Prostate gland (tissue), 2 donors: ENCODE data around the gene PTPN12. TPM values are rescaled to one million over a fixed set of nuclear protein-coding genes. Genes with fewer than 3 reads are reported as not detected.
A peak's percentile ranks its signal among the peaks of the same experiment; 100 is the strongest.
"Not testable (repeated sequence)": the region's sequence is repeated elsewhere in the genome, so short reads cannot be mapped to it uniquely, and the experiment has no call there.

Source experiments
- DNase-seq: peaks from one replicate; pipeline ENCODE4 v3.0.0-alpha.2; 2019; ENCODE audit warnings: low spot score
- H3K27ac ChIP-seq, 2 donors: fragments of 200-600 bp; sonication (generic); 2 replicates each; pipeline ENCODE4 v1.5.1; 2017 to 2019
- H3K27me3 ChIP-seq: fragments of 200-600 bp; sonication (generic); replicated peaks from 2 replicates; pipeline ENCODE4 v1.5.1; 2019; ENCODE audit not compliant: insufficient read depth
- H3K36me3 ChIP-seq, 2 donors: fragments of 200-600 bp; sonication (generic); 1 replicate in 1 of 2; 2 replicates in 1 of 2; pipeline versions ENCODE4 v1.5.1 to v1.8.1; 2017 to 2019
- H3K4me1 ChIP-seq: fragments of 200-600 bp; sonication (generic); replicated peaks from 2 replicates; pipeline ENCODE4 v1.5.1; 2019
- H3K4me3 ChIP-seq, 2 donors: fragments of 200-600 bp; sonication (generic); 2 replicates each; pipeline ENCODE4 v1.5.1; 2017 to 2019
- H3K9me3 ChIP-seq: fragments of 200-600 bp; sonication (generic); 2 replicates; pipeline ENCODE4 v1.5.1; 2017
- POLR2A ChIP-seq: fragments of 450-650 bp; IDR thresholded peaks from one replicate; pipeline ENCODE4 v1.6.1; 2016; ENCODE audit warnings: antibody characterized with exemption, mild to moderate bottlenecking
- POLR2AphosphoS5 ChIP-seq: sonication (generic); formaldehyde crosslinking; IDR thresholded peaks from one replicate; pipeline ENCODE4 v1.6.1; 2017; ENCODE audit warnings: antibody characterized with exemption
- WGBS: methylation state at CpG from one replicate; pipeline ENCODE4 v1.1.5; 2018; 5-methylcytosine and 5-hydroxymethylcytosine counted together
- intact Hi-C: fragments of 100-400 bp; cut with DNase I; formaldehyde crosslinking; loops from one replicate; pipeline ENCODE4 v1.14.2; 2022
- total RNA-seq, 2 donors: library from RNA; depleted of rRNA; stranded (reverse); fragments of >200 nt; gene quantifications; one replicate each; pipeline ENCODE4 v1.1.0, GENCODE V29; 2016
- TF ChIP-seq, protein P1 (sequence below), 4 experiments: fragments of 200-600 bp in 2 of 4; fragments of 450-650 bp in 2 of 4; sonication (generic) in 2 of 4; IDR thresholded peaks; 1 replicate in 3 of 4; 2 replicates in 1 of 4; pipeline ENCODE4 v1.5.1; 2016 to 2019; ENCODE audit warnings: antibody characterized with exemption in 4 of 4, mild to moderate bottlenecking in 2 of 4, moderate library complexity in 2 of 4

Gene PTPN12
- total RNA-seq, 2 donors from 2014 or later, result 28.0 to 63.6 TPM

- Histone ChIP-seq H3K9me3 (no peaks in the 10 kb centered on the region), H3K4me3 (no peak overlapping the region), H3K36me3 (no peaks in the 10 kb centered on the region), H3K27ac (no peak overlapping the region), H3K27me3 (no peaks in the 10 kb centered on the region), H3K4me1 (no peaks in the 10 kb centered on the region)
- TF ChIP-seq, protein P1, sequence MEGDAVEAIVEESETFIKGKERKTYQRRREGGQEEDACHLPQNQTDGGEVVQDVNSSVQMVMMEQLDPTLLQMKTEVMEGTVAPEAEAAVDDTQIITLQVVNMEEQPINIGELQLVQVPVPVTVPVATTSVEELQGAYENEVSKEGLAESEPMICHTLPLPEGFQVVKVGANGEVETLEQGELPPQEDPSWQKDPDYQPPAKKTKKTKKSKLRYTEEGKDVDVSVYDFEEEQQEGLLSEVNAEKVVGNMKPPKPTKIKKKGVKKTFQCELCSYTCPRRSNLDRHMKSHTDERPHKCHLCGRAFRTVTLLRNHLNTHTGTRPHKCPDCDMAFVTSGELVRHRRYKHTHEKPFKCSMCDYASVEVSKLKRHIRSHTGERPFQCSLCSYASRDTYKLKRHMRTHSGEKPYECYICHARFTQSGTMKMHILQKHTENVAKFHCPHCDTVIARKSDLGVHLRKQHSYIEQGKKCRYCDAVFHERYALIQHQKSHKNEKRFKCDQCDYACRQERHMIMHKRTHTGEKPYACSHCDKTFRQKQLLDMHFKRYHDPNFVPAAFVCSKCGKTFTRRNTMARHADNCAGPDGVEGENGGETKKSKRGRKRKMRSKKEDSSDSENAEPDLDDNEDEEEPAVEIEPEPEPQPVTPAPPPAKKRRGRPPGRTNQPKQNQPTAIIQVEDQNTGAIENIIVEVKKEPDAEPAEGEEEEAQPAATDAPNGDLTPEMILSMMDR (IDR thresholded peaks at IDR 0.05), result no peak
- intact Hi-C loops, result no loop called here
- DNase-seq, result no peak
- WGBS, result 93% methylated on average over 4 of the region's 4 CpGs
Measured at GRCh38 chr7:77644774-77645173, 107.7 kb downstream of the PTPN12 start.

GRCh38 chr7:77648742-77649338 is 111.7 kb downstream of the PTPN12 start:
- no peaks in the 10 kb centered on the region for H3K9me3 ChIP-seq
- 92% methylated on average over 6 of the region's 6 CpGs for WGBS
- no peak overlapping the region for H3K27ac ChIP-seq
- no peak overlapping the region for H3K4me3 ChIP-seq
- no peaks in the 10 kb centered on the region for H3K4me1 ChIP-seq
- no peak for DNase-seq
- no peaks in the 10 kb centered on the region for H3K36me3 ChIP-seq
- intact Hi-C loops, result no loop called here
- H3K27me3 ChIP-seq, result no peaks in the 10 kb centered on the region
- TF ChIP-seq POLR2A, result no peak
- TF ChIP-seq, protein P1 (IDR thresholded peaks at IDR 0.05), result no peak

DNA sequence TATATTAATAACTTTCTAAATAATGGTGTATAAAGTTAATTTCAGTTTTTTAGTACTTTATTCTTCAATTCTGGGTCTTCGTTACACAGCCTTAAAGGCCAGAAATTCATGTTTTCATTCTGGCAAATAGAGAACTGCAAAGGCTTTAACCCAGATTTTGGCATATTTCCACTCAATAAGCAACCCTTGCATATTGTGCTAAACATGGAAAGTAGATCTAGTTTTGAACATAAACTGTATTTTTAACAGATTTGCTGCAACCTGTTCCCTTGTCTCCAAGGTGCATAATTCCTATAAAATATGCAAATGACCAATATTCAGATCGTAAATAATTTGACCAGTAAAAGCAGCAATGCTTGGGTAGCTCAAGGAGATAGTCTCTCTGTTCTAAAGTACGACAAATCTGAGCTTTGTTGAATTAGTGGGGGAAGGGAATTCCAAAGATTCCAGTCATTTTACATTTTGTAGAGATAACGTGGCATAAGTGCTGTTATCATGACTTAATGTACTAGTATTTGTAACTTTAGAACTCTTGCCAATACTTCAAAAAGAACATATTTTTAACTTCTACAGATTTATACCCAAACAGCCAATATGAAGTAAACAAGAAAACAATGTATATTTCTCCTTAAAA is 112.7 kb downstream of the PTPN12 start:
- intact Hi-C loops, result loop anchor here (10.0 kb wide), 1 partner anchor 285 kb away; no protein-coding TSS in a partner anchor

DNA sequence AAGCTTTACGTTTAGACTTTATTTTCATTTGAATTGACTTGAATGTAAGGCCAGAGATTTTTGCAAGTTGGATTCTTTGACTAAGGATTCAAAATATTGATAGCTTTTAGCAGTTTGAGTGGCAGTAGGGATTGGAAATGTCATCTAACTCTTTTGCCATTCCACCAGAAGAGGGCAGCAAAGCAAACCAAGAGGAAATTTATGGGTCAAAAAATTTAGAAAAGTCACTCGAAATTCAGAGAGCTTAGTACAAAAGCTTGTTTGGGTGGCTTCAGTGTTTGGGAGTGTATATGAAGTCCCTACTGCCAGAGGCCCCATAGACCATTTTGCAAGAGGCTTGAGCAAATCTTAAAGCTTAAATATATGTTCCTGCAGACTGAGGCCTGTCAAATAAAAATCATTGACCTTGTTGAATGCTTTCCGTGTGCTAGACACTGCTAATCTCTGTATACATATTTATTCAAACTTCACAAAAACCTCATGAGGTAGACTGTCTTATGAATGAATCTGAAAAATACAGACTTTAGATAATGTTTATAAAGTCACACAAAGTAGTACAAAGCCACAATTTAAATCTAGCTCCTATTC is 114.6 kb downstream of the PTPN12 start:
- H3K4me1 ChIP-seq, result no peaks in the 10 kb centered on the region
- intact Hi-C loops, result loop anchor here (10.0 kb wide), 1 partner anchor 283 kb away; no protein-coding TSS in a partner anchor

More for the DNA sequence above, 112.7 kb downstream of the PTPN12 start:
- Histone ChIP-seq H3K4me3 (no peak overlapping the region), H3K9me3 (no peaks in the 10 kb centered on the region), H3K4me1 (no peaks in the 10 kb centered on the region), H3K27me3 (no peaks in the 10 kb centered on the region), H3K36me3 (no peaks in the 10 kb centered on the region), H3K27ac (no peak overlapping the region)
- DNase-seq, result no peak
- TF ChIP-seq, protein P1 (IDR thresholded peaks at IDR 0.05), result no peak
- no peak for TF ChIP-seq POLR2AphosphoS5
- no peak for TF ChIP-seq POLR2A
- 73% methylated on average over 4 of the region's 4 CpGs for WGBS

GRCh38 chr7:77652826-77653225 is 115.7 kb downstream of the PTPN12 start:
- not testable (repeated sequence) for H3K4me1 ChIP-seq, H3K4me3 ChIP-seq, H3K36me3 ChIP-seq, H3K9me3 ChIP-seq, H3K27me3 ChIP-seq, H3K27ac ChIP-seq, DNase-seq
- WGBS, result 99% methylated on average over 12 of the region's 12 CpGs
- intact Hi-C loops, result loop anchor here (10.0 kb wide), 1 partner anchor 282 kb away; no protein-coding TSS in a partner anchor

More for the DNA sequence above, 114.6 kb downstream of the PTPN12 start:
- 36% methylated on average over 3 of the region's 3 CpGs for WGBS
- TF ChIP-seq, protein P1 (IDR thresholded peaks at IDR 0.05), result peak in 3 of 4 experiments; percentile 58 to 67 (median 63)
- TF ChIP-seq POLR2A, result no peak
- Histone ChIP-seq H3K9me3 (no peaks in the 10 kb centered on the region), H3K27ac (no peak overlapping the region), H3K27me3 (no peaks in the 10 kb centered on the region), H3K4me3 (no peak overlapping the region), H3K36me3 (no peaks in the 10 kb centered on the region)
- DNase-seq, result no peak
